ENCODE data around the gene CBFB.

CBFB gene

GRCh38 chr16:67148221-67148620, 119.3 kb downstream of the CBFB start:
- no peak for TF ChIP-seq CTCF (IDR thresholded peaks at IDR 0.05; ENCODE audit: poor library complexity, severe bottlenecking)
- ATAC-seq (ENCODE audit: low read depth) (no peak), DNase-seq (ENCODE audit: low spot score) (no peak)
- no peaks in the 10 kb centered on the region for H3K9me3 ChIP-seq (ENCODE audit: severe bottlenecking)
- H3K27ac ChIP-seq (ENCODE audit: poor library complexity, severe bottlenecking): peak overlapping the region; percentile 9
- no peaks in the 10 kb centered on the region for H3K4me1 ChIP-seq (ENCODE audit: insufficient read depth, poor library complexity, severe bottlenecking)
- H3K4me3 ChIP-seq (ENCODE audit: severe bottlenecking): no peak overlapping the region
- no peaks in the 10 kb centered on the region for H3K27me3 ChIP-seq (ENCODE audit: insufficient read depth, poor library complexity, severe bottlenecking)
- peaks cover 44% of the 10 kb centered on the region for H3K36me3 ChIP-seq (ENCODE audit: low read depth)

- ATAC-seq (ENCODE audit: low read depth): no peak
- no peak for TF ChIP-seq CTCF (IDR thresholded peaks at IDR 0.05; ENCODE audit: poor library complexity, severe bottlenecking)
- no peaks in the 10 kb centered on the region for H3K9me3 ChIP-seq (ENCODE audit: severe bottlenecking)
- H3K4me1 ChIP-seq (ENCODE audit: insufficient read depth, poor library complexity, severe bottlenecking): no peaks in the 10 kb centered on the region
- H3K27me3 ChIP-seq (ENCODE audit: insufficient read depth, poor library complexity, severe bottlenecking): no peaks in the 10 kb centered on the region
- no peak overlapping the region for H3K4me3 ChIP-seq (ENCODE audit: severe bottlenecking)
- no peak overlapping the region for H3K27ac ChIP-seq (ENCODE audit: poor library complexity, severe bottlenecking)
- H3K36me3 ChIP-seq (ENCODE audit: low read depth): peaks cover 39% of the 10 kb centered on the region
- no peak for DNase-seq (ENCODE audit: low spot score)
These were observed 119.8 kb downstream of the CBFB start for GRCh38 chr16:67148656-67149275.

DNA sequence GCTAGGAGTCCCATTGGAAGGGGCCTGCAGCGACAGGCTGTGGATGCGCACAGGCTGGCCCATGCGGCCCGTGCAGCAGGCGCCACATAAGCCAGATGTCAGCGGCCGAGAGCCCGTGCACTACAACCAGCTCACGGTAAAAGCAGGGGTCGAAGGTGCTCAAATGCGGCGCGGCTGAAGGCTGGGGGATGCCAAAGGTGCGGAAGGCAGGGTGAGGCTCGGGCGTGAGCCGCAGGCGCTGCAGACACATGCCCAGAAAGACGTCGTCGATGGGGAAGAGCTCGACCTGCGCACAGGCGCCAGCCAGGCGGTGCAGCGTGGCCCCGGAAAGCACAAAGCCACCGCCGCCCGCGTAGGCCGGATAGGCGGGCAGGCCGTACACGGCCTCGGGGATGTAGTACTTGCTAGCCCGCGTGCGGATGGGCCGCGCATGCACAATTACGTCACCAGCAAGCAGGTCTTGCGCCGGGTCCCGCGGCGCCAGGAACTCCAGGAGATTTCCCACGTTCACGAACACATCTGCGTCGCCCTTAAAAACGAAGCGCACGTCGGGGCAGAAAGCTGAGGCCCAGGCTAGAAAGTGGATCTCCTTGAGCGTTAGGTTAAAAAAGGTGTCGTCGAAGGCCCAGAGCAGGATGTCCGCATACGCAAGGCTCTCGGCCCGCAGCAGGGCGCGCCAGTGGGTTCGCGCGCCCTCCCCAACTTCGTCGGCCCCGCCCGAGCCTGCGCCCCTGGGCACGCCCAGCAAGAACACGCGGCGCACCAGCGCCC, 120.5 kb downstream of the CBFB start:
- H3K4me1 ChIP-seq (ENCODE audit: insufficient read depth, poor library complexity, severe bottlenecking): no peaks in the 10 kb centered on the region
- DNase-seq (ENCODE audit: low spot score): no peak

DNA sequence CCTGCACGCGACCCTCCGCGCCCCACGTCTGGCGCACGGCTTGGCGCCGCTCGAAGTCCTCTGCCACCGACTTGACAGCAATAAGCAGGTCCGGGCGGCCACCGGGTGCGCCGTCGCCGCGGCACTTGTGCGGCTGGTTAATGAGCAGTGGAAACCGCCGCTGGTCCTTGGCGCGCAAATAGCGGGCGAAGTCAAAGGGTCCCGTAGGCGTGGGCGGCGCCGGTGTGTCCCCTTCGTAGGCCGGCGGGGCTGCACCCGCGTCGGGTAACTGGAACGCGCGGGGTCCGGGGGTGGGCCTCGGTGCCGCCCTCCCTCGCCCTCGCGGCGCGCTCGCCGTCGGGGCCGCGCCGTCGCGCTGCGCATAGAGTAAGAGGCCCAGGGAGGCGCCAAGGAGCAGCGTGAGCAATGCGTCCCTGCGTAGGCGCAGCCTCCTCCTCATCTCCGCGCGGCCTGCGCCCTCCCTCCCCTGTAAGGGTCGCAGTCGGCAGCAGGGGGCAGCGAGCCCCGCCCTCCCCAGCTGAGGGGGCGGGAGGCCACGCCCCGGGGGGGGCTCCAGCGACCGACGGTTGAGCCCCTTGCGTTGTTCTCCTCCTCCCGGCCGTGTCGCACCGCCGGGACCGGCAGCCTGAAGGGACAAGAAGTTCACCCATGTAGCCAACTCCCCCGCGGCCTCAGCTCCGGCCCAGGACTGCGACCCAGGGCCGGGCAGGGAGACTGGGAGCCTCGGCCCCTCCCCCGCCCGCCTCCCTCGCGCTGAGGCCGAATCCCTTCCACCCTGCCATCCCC, 121.3 kb downstream of the CBFB start:
- ATAC-seq (ENCODE audit: low read depth) (peak; percentile 47), DNase-seq (ENCODE audit: low spot score) (no peak)
- no peaks in the 10 kb centered on the region for H3K27me3 ChIP-seq (ENCODE audit: insufficient read depth, poor library complexity, severe bottlenecking)
- peak overlapping the region; percentile 42 for H3K27ac ChIP-seq (ENCODE audit: poor library complexity, severe bottlenecking)
- H3K4me3 ChIP-seq (ENCODE audit: severe bottlenecking): peak overlapping the region; percentile 57
- H3K36me3 ChIP-seq (ENCODE audit: low read depth): peaks cover 29% of the 10 kb centered on the region
- TF ChIP-seq CTCF (IDR thresholded peaks at IDR 0.05; ENCODE audit: poor library complexity, severe bottlenecking): no peak
- H3K4me1 ChIP-seq (ENCODE audit: insufficient read depth, poor library complexity, severe bottlenecking): no peaks in the 10 kb centered on the region
- no peaks in the 10 kb centered on the region for H3K9me3 ChIP-seq (ENCODE audit: severe bottlenecking)

More for the DNA sequence above, 120.5 kb downstream of the CBFB start:
- no peak for TF ChIP-seq CTCF (IDR thresholded peaks at IDR 0.05; ENCODE audit: poor library complexity, severe bottlenecking)
- Histone ChIP-seq H3K27ac (ENCODE audit: poor library complexity, severe bottlenecking) (no peak overlapping the region), H3K4me3 (ENCODE audit: severe bottlenecking) (peak overlapping the region; percentile 57), H3K27me3 (ENCODE audit: insufficient read depth, poor library complexity, severe bottlenecking) (no peaks in the 10 kb centered on the region), H3K36me3 (ENCODE audit: low read depth) (peaks cover 36% of the 10 kb centered on the region), H3K9me3 (ENCODE audit: severe bottlenecking) (no peaks in the 10 kb centered on the region)
- no peak for ATAC-seq (ENCODE audit: low read depth)

Measured in RWPE2 (cell line).